Loucy (cell line): ENCODE results near the gene ACSM4.

Source experiments
- CTCF ChIP-seq: fragments of 200-600 bp; sonication (generic); conservative IDR thresholded peaks from 2 replicates; pipeline ENCODE4 v1.5.1; 2014; ENCODE audit warnings: mild to moderate bottlenecking, antibody characterized with exemption, low read length
- EZH2phosphoT487 ChIP-seq: fragments of 200-600 bp; IDR thresholded peaks from 2 replicates; pipeline ENCODE4 v1.6.1; 2018; ENCODE audit warnings: antibody characterized with exemption, mild to moderate bottlenecking, moderate library complexity, borderline replicate concordance

GRCh38 chr12:7349418-7349817 is 45.5 kb downstream of the ACSM4 start:
- TF ChIP-seq CTCF = no peak
- no peak for TF ChIP-seq EZH2phosphoT487
